GM12878 (cell line): ENCODE results near the gene ZNF512.

Experiments
- CTCF ChIP-seq, 3 experiments: IDR thresholded peaks in 2 of 3; conservative IDR thresholded peaks in 1 of 3; 2 replicates each; pipeline ENCODE4 v1.5.1; 2011; ENCODE audit warnings: low read depth in 3 of 3, low read length in 3 of 3, mild to moderate bottlenecking in 3 of 3, control low read depth in 2 of 3, moderate library complexity in 2 of 3, inconsistent platforms in 1 of 3, mixed read lengths in 1 of 3; ENCODE audit not compliant: control insufficient read depth in 2 of 3, insufficient read depth in 1 of 3; ENCODE audit errors: extremely low read depth in 1 of 3
- EZH2 ChIP-seq: IDR thresholded peaks from 2 replicates; pipeline ENCODE4 v1.6.1; 2012; ENCODE audit warnings: low read depth, mild to moderate bottlenecking, control low read depth, inconsistent platforms, low read length, borderline replicate concordance; ENCODE audit not compliant: control insufficient read depth
- SMC3 ChIP-seq: IDR thresholded peaks from 2 replicates; pipeline ENCODE4 v1.6.1; 2011; ENCODE audit warnings: low read length, improper control_type of control experiment, borderline replicate concordance
- SREBF2 ChIP-seq: IDR thresholded peaks from 2 replicates; pipeline ENCODE4 v1.6.1; 2012; ENCODE audit warnings: mild to moderate bottlenecking, low read length

DNA sequence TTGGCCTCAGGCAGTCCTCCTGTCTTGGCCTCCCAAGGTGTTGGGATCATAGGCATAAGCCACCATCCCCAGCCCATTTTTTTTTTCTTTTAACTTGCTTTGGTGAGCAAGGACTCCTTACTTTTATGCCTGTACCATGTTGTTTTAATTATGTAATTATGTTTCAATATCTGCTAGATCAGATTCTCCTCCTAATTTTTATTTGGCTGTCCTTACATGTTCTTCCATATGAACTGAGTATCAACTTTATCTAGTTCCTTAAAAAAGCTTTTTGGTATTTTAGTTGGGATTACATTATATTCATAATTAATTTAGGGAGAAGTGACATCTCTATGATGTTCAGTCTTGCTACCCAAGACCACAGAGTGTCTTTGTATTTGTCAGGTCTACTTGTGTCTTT lies 62.4 kb downstream of the ZNF512 start:
- no peak for TF ChIP-seq SMC3
- no peak for TF ChIP-seq CTCF (IDR thresholded peaks at IDR 0.05 in 2 of 3, conservative IDR thresholded peaks at IDR 0.05 in 1 of 3; ENCODE audit: control insufficient read depth in 2 of 3, extremely low read depth in 1 of 3, insufficient read depth in 1 of 3, low read depth in 3 of 3, low read length in 3 of 3)
- TF ChIP-seq EZH2, result no peak
- TF ChIP-seq SREBF2, result no peak
